HG03159 (cell line): ENCODE results near the gene MAP7D2.
A peak's percentile ranks its signal among the peaks of the same experiment; 100 is the strongest.

Source experiments
- ATAC-seq: cut with Tn5 transposase; IDR thresholded peaks from one replicate; pipeline ENCODE4 v1.9.1; 2021; ENCODE audit warnings: mild to moderate bottlenecking, moderate library complexity; ENCODE audit not compliant: unreplicated experiment

The MAP7D2 gene

GRCh38 chrX:19981947-19982346 lies 134.8 kb downstream of the MAP7D2 start:
- ATAC-seq = no peak

DNA sequence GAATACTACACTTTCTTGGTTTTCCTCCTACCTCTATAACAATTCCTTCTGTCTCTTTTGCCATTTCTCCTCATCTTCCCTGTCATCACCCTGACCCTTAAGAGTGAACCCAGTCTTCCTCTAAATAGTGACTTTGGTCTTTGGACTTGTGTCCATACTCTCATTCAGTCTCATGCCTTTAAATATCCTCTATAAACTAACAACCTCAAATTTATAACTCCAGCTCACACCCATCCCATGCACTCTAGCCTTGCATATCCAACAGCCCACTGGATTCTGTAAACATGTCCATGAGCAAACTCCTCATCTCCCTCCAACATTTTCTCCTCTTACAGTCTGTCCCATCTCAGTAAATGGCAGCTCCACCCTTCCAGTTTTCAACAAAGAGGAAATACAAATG lies 140.9 kb downstream of the MAP7D2 start:
- ATAC-seq = no peak

GRCh38 chrX:19972984-19973383 lies 143.7 kb downstream of the MAP7D2 start:
- ATAC-seq = no peak

DNA sequence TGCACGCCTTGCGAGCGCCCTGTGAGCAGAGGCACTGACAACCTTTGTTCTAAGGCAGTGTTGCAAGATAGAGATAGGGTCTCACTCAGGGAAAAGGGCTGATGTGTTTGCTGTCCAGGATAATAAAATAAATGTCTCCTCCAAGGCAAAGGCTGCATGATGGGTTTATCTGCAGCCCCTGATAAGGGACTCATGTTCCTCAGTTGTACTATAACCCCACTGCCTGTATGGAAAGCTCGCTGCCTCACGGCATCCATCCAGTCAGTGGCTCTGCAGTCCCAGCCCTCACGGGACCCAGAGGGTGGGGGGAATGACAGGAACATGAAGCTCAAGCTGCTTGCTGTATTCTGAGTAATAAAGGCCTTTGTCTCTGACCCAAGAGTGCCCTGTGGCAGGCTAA lies 148.4 kb downstream of the MAP7D2 start:
- ATAC-seq = no peak

- no peak for ATAC-seq
These were observed 150.7 kb downstream of the MAP7D2 start for GRCh38 chrX:19966056-19966455.

GRCh38 chrX:19964017-19964710 lies 152.5 kb downstream of the MAP7D2 start:
- ATAC-seq = peak; percentile 77

DNA sequence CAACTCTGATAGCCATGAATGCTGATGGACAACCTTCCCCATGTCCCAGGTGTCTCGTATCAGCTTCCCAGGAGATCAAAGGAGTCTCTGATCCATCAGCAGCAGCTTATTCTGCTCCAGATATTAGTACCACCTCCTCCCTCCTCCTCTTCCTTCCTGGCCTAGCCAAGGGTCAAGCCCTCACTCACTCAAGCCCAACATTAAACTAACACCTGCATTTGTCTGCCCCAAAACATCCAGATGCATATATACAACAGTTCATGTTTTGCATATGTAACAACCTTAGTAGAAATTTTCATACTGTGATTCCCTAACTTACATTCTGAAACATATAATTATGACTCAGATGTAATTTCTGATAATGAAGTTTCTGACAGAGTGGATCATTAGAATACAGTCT lies 155.8 kb downstream of the MAP7D2 start:
- no peak for ATAC-seq

GRCh38 chrX:19958552-19959486 lies 157.9 kb downstream of the MAP7D2 start:
- no peak for ATAC-seq

- no peak for ATAC-seq
These were observed 159.8 kb downstream of the MAP7D2 start for GRCh38 chrX:19956923-19957322.
